ENCODE measurements around the gene ERBIN. TPM values are rescaled to one million over a fixed set of nuclear protein-coding genes. Genes with fewer than 3 reads are reported as not detected.

Gene ERBIN
- total and polyA plus RNA-seq, 2 of the 8 experiments (the other 6 are each of a cell fraction or from before 2014, with no cell fraction given): 7.7 to 33.2 TPM

DNA sequence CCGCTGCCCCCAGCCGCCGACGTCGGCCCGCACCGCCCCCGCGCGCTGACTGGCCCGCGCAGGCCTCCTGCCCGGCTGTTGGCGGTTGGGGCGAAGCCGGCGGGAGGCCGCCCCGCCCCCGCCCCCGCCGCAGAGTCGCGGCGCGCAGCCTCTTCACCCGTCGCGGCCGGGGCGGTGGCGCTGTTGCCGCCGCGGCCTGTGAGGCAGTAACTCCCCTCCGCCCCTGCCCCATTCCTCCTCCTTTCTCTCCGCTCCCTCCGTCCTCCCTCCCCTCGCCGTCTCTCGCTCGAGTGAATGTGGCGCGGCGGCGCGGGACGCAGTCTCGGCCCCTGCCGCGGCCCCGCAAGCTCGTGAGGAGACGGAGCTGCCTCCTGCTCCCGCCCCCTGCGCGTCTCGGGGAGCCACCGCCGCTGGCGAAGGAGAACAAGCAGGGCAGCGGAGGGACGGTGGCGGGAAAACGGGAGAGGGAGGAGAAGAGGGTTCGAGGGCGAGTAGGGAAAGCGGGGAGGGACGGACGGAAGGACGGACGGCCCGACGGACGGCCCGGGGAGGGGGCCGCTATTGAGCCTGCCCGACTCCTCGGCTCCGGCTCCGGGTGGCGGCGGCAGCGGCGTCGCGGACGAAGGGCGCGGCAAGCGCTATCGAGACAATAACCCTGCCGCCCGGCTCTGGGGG is 637 bp upstream of the ERBIN start:
- H4K8ac ChIP-seq (ENCODE audit: extremely low read depth, insufficient read depth, low read length): peak overlapping the region; percentile 98
- H3K79me1 ChIP-seq (ENCODE audit: low read depth, low read length): no peaks in the 10 kb centered on the region
- H3K23me2 ChIP-seq (ENCODE audit: low read depth, low read length): peaks cover 5% of the 10 kb centered on the region; the same call in 1 of the 2 replicates
- H4K91ac ChIP-seq (replicated peaks; ENCODE audit: insufficient read length, low read length): peak overlapping the region; percentile 80
- peaks cover 0 to 6% (median 1%) of the 10 kb centered on the region in 4 experiments; a peak in 4 of 7 replicates for H3K27me3 ChIP-seq (replicated peaks in 1 of 4; ENCODE audit: control insufficient read depth in 3 of 4, extremely low read depth in 1 of 4, insufficient read depth in 3 of 4, low read length in 3 of 4)
- no peak overlapping the region for H3K23ac ChIP-seq (ENCODE audit: insufficient read length)
- H3K18ac ChIP-seq (ENCODE audit: extremely low read depth, low read length): peak overlapping the region; percentile 92
- no peaks in the 10 kb centered on the region for H4K20me1 ChIP-seq (replicated peaks in 1 of 2; ENCODE audit: control insufficient read depth in 1 of 2, insufficient read depth in 2 of 2, low read length in 2 of 2)
- H2BK20ac ChIP-seq (ENCODE audit: low read length): no peak overlapping the region
- H4K5ac ChIP-seq (ENCODE audit: insufficient read length, low read depth, low read length): peak overlapping the region; percentile 98
- no peak overlapping the region for H2AK5ac ChIP-seq (ENCODE audit: low read depth, low read length)
- H3K4me1 ChIP-seq (replicated peaks in 1 of 4; ENCODE audit: control insufficient read depth in 3 of 4, insufficient read depth in 4 of 4, low read length in 3 of 4): peaks cover 0 to 5% (median 1%) of the 10 kb centered on the region in 4 experiments; a peak in 2 of 7 replicates
- H3K36me3 ChIP-seq (ENCODE audit: control insufficient read depth in 2 of 4, insufficient read depth in 4 of 4, low read length in 3 of 4): no peaks in the 10 kb centered on the region
- H3K27ac ChIP-seq (ENCODE audit: low read depth, low read length): peak overlapping the region; percentile 94
- peak overlapping the region; percentile 80 to 97 (median 96) for H3K4me3 ChIP-seq (ENCODE audit: extremely low read depth in 1 of 4, insufficient read depth in 2 of 4, low read depth in 3 of 4, low read length in 4 of 4)
- FAIRE-seq (no peak), DNase-seq (ENCODE audit: low read depth in 1 of 2, low spot score in 2 of 2) (peak in 1 of 2 experiments; percentile 85)
- WGBS, 2 experiments (ENCODE audit: extremely low coverage in 1 of 2, insufficient coverage in 1 of 2, insufficient read length in 1 of 2, insufficient replicate concordance in 2 of 2, low coverage in 1 of 2, low lambda C conversion rate in 2 of 2, missing lambda C conversion rate in 1 of 2): 1% methylated on average over 23 of the region's 94 CpGs; no CpG with 5 or more reads in 1 of the 2 experiments
- peak overlapping the region; percentile 96 for H3K4ac ChIP-seq (replicated peaks; ENCODE audit: insufficient read length, low read depth, low read length)
- no peak overlapping the region; the same call in 1 of the 2 replicates for H2BK15ac ChIP-seq (ENCODE audit: low read length)
- H3K14ac ChIP-seq (ENCODE audit: insufficient read length): no peak overlapping the region
- H3K79me2 ChIP-seq (ENCODE audit: control insufficient read depth in 1 of 2, insufficient read depth in 2 of 2, low read length in 2 of 2): peaks cover 11 to 45% of the 10 kb centered on the region in 2 experiments; a peak in 3 of 4 replicates
- no peak overlapping the region; the same call in 1 of the 2 replicates for H2AFZ ChIP-seq (ENCODE audit: low read length)
- no peak overlapping the region for H2BK12ac ChIP-seq (ENCODE audit: low read depth, low read length)
- H3K4me2 ChIP-seq (ENCODE audit: insufficient read depth in 1 of 2, low read depth in 2 of 2, low read length in 2 of 2): peak overlapping the region; percentile 83 to 97
- CTCF ChIA-PET (ENCODE audit: partially characterized antibody): interaction anchor here (0.6 kb wide), 1 partner anchor 258 kb away, joined by 3 read pairs; no protein-coding TSS in a partner anchor
- POLR2A ChIA-PET (ENCODE audit: partially characterized antibody): interaction anchor here (0.8 to 1.4 kb wide), 11 partner anchors 28 to 219 kb away, joined by 3 to 4 read pairs (median 3); partner anchors contain the start of gene SREK1
- no peaks in the 10 kb centered on the region for H3K9me3 ChIP-seq (ENCODE audit: insufficient read depth in 2 of 2, low read depth in 1 of 2, low read length in 1 of 2)
- peak overlapping the region; percentile 98 for H3K56ac ChIP-seq (replicated peaks; ENCODE audit: insufficient read length, low read depth, low read length)
- H2BK120ac ChIP-seq (replicated peaks; ENCODE audit: low read depth, low read length): no peak overlapping the region
- H2BK5ac ChIP-seq (ENCODE audit: low read depth, low read length): peak overlapping the region; percentile 95
- peak overlapping the region; percentile 95 to 96 (median 95) for H3K9ac ChIP-seq (replicated peaks in 1 of 4; ENCODE audit: extremely low read depth in 1 of 4, low read depth in 3 of 4, low read length in 3 of 4)
- TF ChIP-seq RFX5 (IDR thresholded peaks at IDR 0.05; ENCODE audit: borderline replicate concordance, low read depth, low read length): no peak
- TF ChIP-seq TBP (IDR thresholded peaks at IDR 0.05; ENCODE audit: low read depth, low read length): peak; percentile 69; the same call in 1 of the 2 replicates
- TF ChIP-seq EP300 (IDR thresholded peaks at IDR 0.05; ENCODE audit: borderline replicate concordance in 1 of 2, low read depth in 2 of 2, low read length in 2 of 2): peak in 1 of 2 experiments; percentile 58; a peak in 1 of 3 replicates
- no peak for TF ChIP-seq SIX5 (IDR thresholded peaks at IDR 0.05; ENCODE audit: low read depth, low read length)
- no peak for TF ChIP-seq RXRA (IDR thresholded peaks at IDR 0.05; ENCODE audit: insufficient read depth, low read depth, low read length)
- TF ChIP-seq RBBP5 (IDR thresholded peaks at IDR 0.05; ENCODE audit: borderline replicate concordance, low read depth, low read length): peak; percentile 98
- no peak for TF ChIP-seq TCF12 (IDR thresholded peaks at IDR 0.05; ENCODE audit: low read depth, low read length)
- peak; percentile 47; the same call in 1 of the 2 replicates for TF ChIP-seq E2F6 (IDR thresholded peaks at IDR 0.05)
- TF ChIP-seq FOSL1 (IDR thresholded peaks at IDR 0.05; ENCODE audit: insufficient read depth, low read depth, low read length): no peak
- TF ChIP-seq CREB1 (IDR thresholded peaks at IDR 0.05): peak; percentile 17; the same call in 1 of the 2 replicates
- peak; percentile 75 for TF ChIP-seq TAF7 (optimal IDR thresholded peaks at IDR 0.05; ENCODE audit: borderline replicate concordance, low read depth, low read length)
